MM.1S (cell line): ENCODE data around the gene GPC5.
"Not testable (repeated sequence)": the region's sequence is repeated elsewhere in the genome, so short reads cannot be mapped to it uniquely, and the experiment has no call there.

Experiments
- DNase-seq: peaks from one replicate; pipeline ENCODE4 v3.0.0-alpha.2; 2015
- H2AFZ ChIP-seq: fragments of 300-600 bp; sonication (generic); 2 replicates; pipeline ENCODE4 v1.6.0; 2016; ENCODE audit warnings: antibody characterized with exemption, low read length
- H3F3A ChIP-seq: fragments of 300-600 bp; sonication (generic); 2 replicates; pipeline ENCODE4 v1.6.1; 2016; ENCODE audit warnings: mild to moderate bottlenecking, antibody characterized with exemption, low read length, moderate library complexity, mixed read lengths; ENCODE audit not compliant: insufficient read depth
- H3K27ac ChIP-seq: fragments of 300-600 bp; sonication (generic); 2 replicates; pipeline ENCODE4 v1.5.1; 2016; ENCODE audit warnings: mild to moderate bottlenecking, low read length
- H3K27me3 ChIP-seq: fragments of 300-600 bp; sonication (generic); replicated peaks from 2 replicates; pipeline ENCODE4 v1.6.0; 2016; ENCODE audit warnings: low read length; ENCODE audit not compliant: insufficient read depth
- H3K36me3 ChIP-seq: fragments of 300-600 bp; sonication (generic); replicated peaks from 2 replicates; pipeline ENCODE4 v1.6.1; 2016; ENCODE audit warnings: mild to moderate bottlenecking, low read length, mixed read lengths; ENCODE audit not compliant: insufficient read depth
- H3K4me1 ChIP-seq: fragments of 300-600 bp; sonication (generic); 2 replicates; pipeline ENCODE4 v1.6.1; 2016; ENCODE audit warnings: low read length, mixed read lengths
- H3K4me2 ChIP-seq: fragments of 300-600 bp; sonication (generic); 2 replicates; pipeline ENCODE4 v1.6.0; 2016; ENCODE audit warnings: low read depth, low read length
- H3K4me3 ChIP-seq: fragments of 300-600 bp; sonication (generic); 2 replicates; pipeline ENCODE4 v1.5.1; 2016; ENCODE audit warnings: low read length, mixed read lengths
- H3K79me2 ChIP-seq: fragments of 300-600 bp; sonication (generic); 2 replicates; pipeline ENCODE4 v1.6.1; 2016; ENCODE audit warnings: mixed run types, low read length, mixed read lengths
- H3K9ac ChIP-seq: fragments of 300-600 bp; sonication (generic); 2 replicates; pipeline ENCODE4 v1.6.1; 2016; ENCODE audit warnings: low read length, mixed read lengths
- H3K9me2 ChIP-seq: fragments of 300-600 bp; sonication (generic); replicated peaks from 2 replicates; pipeline ENCODE4 v1.6.1; 2016; ENCODE audit warnings: mild to moderate bottlenecking, low read length, mixed read lengths; ENCODE audit not compliant: insufficient read depth
- H3K9me3 ChIP-seq: fragments of 300-600 bp; sonication (generic); replicated peaks from 2 replicates; pipeline ENCODE4 v1.6.1; 2016; ENCODE audit warnings: mild to moderate bottlenecking, low read length, mixed read lengths; ENCODE audit not compliant: insufficient read depth
- H4K20me1 ChIP-seq: fragments of 300-600 bp; sonication (generic); 2 replicates; pipeline ENCODE4 v1.6.1; 2016; ENCODE audit warnings: mild to moderate bottlenecking, low read length, moderate library complexity, mixed read lengths; ENCODE audit not compliant: insufficient read depth
- CTCF ChIP-seq: fragments of 300-600 bp; sonication (generic); IDR thresholded peaks from 2 replicates; pipeline ENCODE4 v1.5.1; 2016; ENCODE audit warnings: antibody characterized with exemption, low read length, mixed read lengths
- EZH2 ChIP-seq: fragments of 300-600 bp; sonication (generic); optimal IDR thresholded peaks from 2 replicates; pipeline ENCODE3; 2017; ENCODE audit warnings: low read depth, mild to moderate bottlenecking, antibody characterized with exemption, low read length, mixed read lengths
- EZH2phosphoT487 ChIP-seq: fragments of 300-600 bp; sonication (generic); IDR thresholded peaks from 2 replicates; pipeline ENCODE4 v1.6.1; 2018; ENCODE audit warnings: antibody characterized with exemption, low read length

The GPC5 gene

GRCh38 chr13:92681239-92681638 is 1282.8 kb downstream of the GPC5 start:
- Histone ChIP-seq H3K9me2 (no peaks in the 10 kb centered on the region), H3K9me3 (no peaks in the 10 kb centered on the region), H3K4me3 (no peak overlapping the region), H3K9ac (no peak overlapping the region), H3K79me2 (no peaks in the 10 kb centered on the region), H3K27me3 (no peaks in the 10 kb centered on the region), H4K20me1 (no peaks in the 10 kb centered on the region), H2AFZ (no peak overlapping the region), H3K36me3 (no peaks in the 10 kb centered on the region), H3K4me1 (no peaks in the 10 kb centered on the region), H3F3A (no peaks in the 10 kb centered on the region), H3K4me2 (no peak overlapping the region), H3K27ac (no peak overlapping the region)
- no peak for DNase-seq
- TF ChIP-seq EZH2 (no peak), EZH2phosphoT487 (no peak), CTCF (no peak)

DNA sequence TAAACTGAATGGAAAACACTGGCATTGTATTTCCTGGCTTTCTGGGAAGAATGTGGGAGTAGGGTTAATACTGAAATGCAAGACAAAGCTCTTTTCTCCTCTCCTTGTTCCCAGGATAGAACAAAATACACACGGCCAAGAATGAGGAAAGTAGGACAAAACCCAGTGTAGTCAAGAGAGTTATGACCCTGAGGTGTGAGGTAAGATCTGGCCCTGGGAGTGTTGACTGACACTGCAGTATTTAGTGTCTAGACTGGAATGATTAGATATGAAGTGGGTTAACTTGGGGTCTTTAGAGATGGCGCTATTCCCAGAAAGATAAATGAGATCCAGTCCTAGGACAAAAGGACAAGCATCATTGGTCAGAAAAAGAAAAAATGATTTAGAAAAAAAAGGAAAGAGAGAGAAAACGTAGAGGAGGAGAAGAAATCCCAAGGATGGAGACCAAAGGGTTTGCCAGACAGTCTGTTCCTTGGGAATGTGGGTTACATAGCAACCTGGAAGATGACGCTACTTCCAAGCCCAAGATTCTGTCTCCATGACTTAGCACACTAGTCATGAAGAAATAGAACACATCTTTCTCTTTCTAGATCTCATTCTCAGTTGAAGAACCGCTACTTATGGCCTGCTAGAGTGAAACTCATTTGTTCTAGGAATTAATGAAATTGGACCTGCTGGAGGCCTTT is 1284.6 kb downstream of the GPC5 start:
- Histone ChIP-seq H3K9me3 (no peaks in the 10 kb centered on the region), H3K9ac (no peak overlapping the region), H3K36me3 (no peaks in the 10 kb centered on the region), H3K9me2 (no peaks in the 10 kb centered on the region), H3K27ac (no peak overlapping the region), H3K4me2 (no peak overlapping the region), H2AFZ (no peak overlapping the region), H4K20me1 (no peaks in the 10 kb centered on the region), H3K79me2 (no peaks in the 10 kb centered on the region), H3K4me1 (no peaks in the 10 kb centered on the region), H3F3A (no peaks in the 10 kb centered on the region), H3K4me3 (no peak overlapping the region), H3K27me3 (no peaks in the 10 kb centered on the region)
- no peak for TF ChIP-seq CTCF
- TF ChIP-seq EZH2 = no peak
- TF ChIP-seq EZH2phosphoT487 = no peak
- DNase-seq = no peak

- Histone ChIP-seq H3K4me2 (no peak overlapping the region), H3K9me3 (no peaks in the 10 kb centered on the region), H3K4me1 (no peaks in the 10 kb centered on the region), H3K27ac (no peak overlapping the region), H3K9me2 (no peaks in the 10 kb centered on the region), H2AFZ (no peak overlapping the region), H3K36me3 (no peaks in the 10 kb centered on the region), H3F3A (no peaks in the 10 kb centered on the region), H3K4me3 (no peak overlapping the region), H3K79me2 (no peaks in the 10 kb centered on the region), H4K20me1 (no peaks in the 10 kb centered on the region), H3K9ac (no peak overlapping the region), H3K27me3 (no peaks in the 10 kb centered on the region)
- DNase-seq = no peak
- TF ChIP-seq EZH2phosphoT487 = no peak
- no peak for TF ChIP-seq EZH2
- TF ChIP-seq CTCF = no peak
Measured at GRCh38 chr13:92694047-92694446, 1295.6 kb downstream of the GPC5 start.

GRCh38 chr13:92695827-92696226 is 1297.4 kb downstream of the GPC5 start:
- H3K9ac ChIP-seq, H3K9me2 ChIP-seq, H3K27ac ChIP-seq, H3K9me3 ChIP-seq, DNase-seq, H3K4me1 ChIP-seq, H3K4me2 ChIP-seq, H3K79me2 ChIP-seq, H3K27me3 ChIP-seq, H3K4me3 ChIP-seq, H4K20me1 ChIP-seq, H3K36me3 ChIP-seq, H2AFZ ChIP-seq, H3F3A ChIP-seq: not testable (repeated sequence)
